ENCODE measurements around the gene ATRNL1. TPM values are rescaled to one million over a fixed set of nuclear protein-coding genes. Genes with fewer than 3 reads are reported as not detected.

Gene ATRNL1
- total and polyA plus RNA-seq, 2 of the 8 experiments (the other 6 are each of a cell fraction or from before 2014, with no cell fraction given) = 5.1 to 17.6 TPM

GRCh38 chr10:115710136-115710535, 617.0 kb downstream of the ATRNL1 start:
- Histone ChIP-seq H2BK12ac (ENCODE audit: low read depth, low read length) (no peak overlapping the region), H3K4me2 (ENCODE audit: insufficient read depth in 1 of 2, low read depth in 2 of 2, low read length in 2 of 2) (no peak overlapping the region), H3K27ac (ENCODE audit: low read depth, low read length) (no peak overlapping the region), H3K56ac (replicated peaks; ENCODE audit: insufficient read length, low read depth, low read length) (no peak overlapping the region), H3K23ac (ENCODE audit: insufficient read length) (no peak overlapping the region), H4K5ac (ENCODE audit: insufficient read length, low read depth, low read length) (no peak overlapping the region), H3K23me2 (ENCODE audit: low read depth, low read length) (no peaks in the 10 kb centered on the region; the same call in 1 of the 2 replicates), H3K36me3 (ENCODE audit: control insufficient read depth in 2 of 4, insufficient read depth in 4 of 4, low read length in 3 of 4) (no peaks in the 10 kb centered on the region), H3K4me1 (replicated peaks in 1 of 4; ENCODE audit: control insufficient read depth in 3 of 4, insufficient read depth in 4 of 4, low read length in 3 of 4) (no peaks in the 10 kb centered on the region), H4K20me1 (replicated peaks in 1 of 2; ENCODE audit: control insufficient read depth in 1 of 2, insufficient read depth in 2 of 2, low read length in 2 of 2) (no peaks in the 10 kb centered on the region), H4K91ac (replicated peaks; ENCODE audit: insufficient read length, low read length) (no peak overlapping the region), H4K8ac (ENCODE audit: extremely low read depth, insufficient read depth, low read length) (no peak overlapping the region), H3K79me2 (ENCODE audit: control insufficient read depth in 1 of 2, insufficient read depth in 2 of 2, low read length in 2 of 2) (no peaks in the 10 kb centered on the region), H3K14ac (ENCODE audit: insufficient read length) (no peak overlapping the region), H2BK120ac (replicated peaks; ENCODE audit: low read depth, low read length) (no peak overlapping the region), H3K79me1 (ENCODE audit: low read depth, low read length) (no peaks in the 10 kb centered on the region), H2AFZ (ENCODE audit: low read length) (no peak overlapping the region), H3K9ac (replicated peaks in 1 of 4; ENCODE audit: extremely low read depth in 1 of 4, low read depth in 3 of 4, low read length in 3 of 4) (no peak overlapping the region), H3K9me3 (ENCODE audit: insufficient read depth in 2 of 2, low read depth in 1 of 2, low read length in 1 of 2) (no peaks in the 10 kb centered on the region), H3K18ac (ENCODE audit: extremely low read depth, low read length) (no peak overlapping the region), H2BK20ac (ENCODE audit: low read length) (no peak overlapping the region), H2BK5ac (ENCODE audit: low read depth, low read length) (no peak overlapping the region), H3K4ac (replicated peaks; ENCODE audit: insufficient read length, low read depth, low read length) (no peak overlapping the region), H2BK15ac (ENCODE audit: low read length) (no peak overlapping the region), H3K4me3 (ENCODE audit: extremely low read depth in 1 of 4, insufficient read depth in 2 of 4, low read depth in 3 of 4, low read length in 4 of 4) (no peak overlapping the region), H2AK5ac (ENCODE audit: low read depth, low read length) (no peak overlapping the region), H3K27me3 (replicated peaks in 1 of 4; ENCODE audit: control insufficient read depth in 3 of 4, extremely low read depth in 1 of 4, insufficient read depth in 3 of 4, low read length in 3 of 4) (no peaks in the 10 kb centered on the region)
- POLR2A ChIA-PET (ENCODE audit: partially characterized antibody) = no interaction called here
- CTCF ChIA-PET (ENCODE audit: partially characterized antibody) = interaction anchor here (0.6 to 1.3 kb wide), 7 partner anchors 35 to 1468 kb away, joined by 3 to 5 read pairs (median 3); no protein-coding TSS in a partner anchor
- 95% methylated on average over 1 of the region's 1 CpG; no CpG with 5 or more reads in 1 of the 2 experiments for WGBS, 2 experiments (ENCODE audit: extremely low coverage in 1 of 2, insufficient coverage in 1 of 2, insufficient read length in 1 of 2, insufficient replicate concordance in 2 of 2, low coverage in 1 of 2, low lambda C conversion rate in 2 of 2, missing lambda C conversion rate in 1 of 2)
- no peak for DNase-seq (ENCODE audit: low read depth in 1 of 2, low spot score in 2 of 2)
- FAIRE-seq = no peak
- no peak for TF ChIP-seq SIRT6 (IDR thresholded peaks at IDR 0.05; ENCODE audit: low read length)
- TF ChIP-seq SIX5 (IDR thresholded peaks at IDR 0.05; ENCODE audit: low read depth, low read length) = no peak
- TF ChIP-seq USF2 (IDR thresholded peaks at IDR 0.05; ENCODE audit: low read length) = no peak
- TF ChIP-seq SRF (IDR thresholded peaks at IDR 0.05; ENCODE audit: low read depth, low read length) = no peak
- TF ChIP-seq JUN (IDR thresholded peaks at IDR 0.05; ENCODE audit: low read depth, low read length) = no peak

All from H1 (cell line).